Measurements from ENCODE around the gene MEIS1. TPM values are rescaled to one million over a fixed set of nuclear protein-coding genes. Genes with fewer than 3 reads are reported as not detected.
"Not testable (repeated sequence)": the region's sequence is repeated elsewhere in the genome, so short reads cannot be mapped to it uniquely, and the experiment has no call there.

The MEIS1 gene
- total RNA-seq, 1 experiment from 2014 or later = 9.1 TPM

DNA sequence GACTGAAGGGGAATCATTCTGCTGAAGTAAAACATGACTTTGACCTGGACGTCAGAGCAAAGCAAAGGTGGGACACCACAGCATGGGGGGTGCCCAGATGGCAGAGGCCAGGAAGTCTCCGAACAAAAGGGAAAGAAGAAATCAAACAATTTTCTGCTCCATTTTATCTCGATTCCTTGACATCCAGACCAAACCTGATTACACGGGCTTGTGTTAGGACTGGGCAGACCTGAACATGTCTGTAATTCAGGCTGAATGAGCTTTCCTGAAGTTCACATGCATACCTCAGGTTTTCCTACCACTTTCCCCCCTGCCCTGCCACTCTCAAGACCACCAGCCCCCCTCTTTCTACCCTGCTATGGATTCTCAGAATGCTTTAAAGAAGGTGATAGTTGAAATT lies 44.8 kb upstream of the MEIS1 start:
- no peak for DNase-seq
- Histone ChIP-seq H3K9me3 (ENCODE audit: insufficient read depth, low read depth) (peaks cover 5% of the 10 kb centered on the region; the same call in 1 of the 2 replicates), H4K20me1 (ENCODE audit: insufficient read depth) (no peaks in the 10 kb centered on the region), H3F3A (ENCODE audit: insufficient read depth, low read depth) (peaks cover 4% of the 10 kb centered on the region), H3K27me3 (ENCODE audit: insufficient read depth, low read depth) (no peaks in the 10 kb centered on the region), H3K9me2 (ENCODE audit: insufficient read depth) (no peaks in the 10 kb centered on the region), H3K4me1 (replicated peaks; ENCODE audit: insufficient read depth) (peaks cover 15% of the 10 kb centered on the region), H3K4me2 (peak overlapping the region; percentile 72), H3K27ac (0 out of 2 replicates have a peak overlapping the region, but pooled peaks have one; percentile 30), H3K79me2 (ENCODE audit: low read depth) (no peaks in the 10 kb centered on the region), H2AFZ (no peak overlapping the region), H3K4me3 (peak overlapping the region; percentile 54; the same call in 1 of the 2 replicates), H3K36me3 (ENCODE audit: low read depth) (no peaks in the 10 kb centered on the region)
- intact Hi-C loops (cut with micrococcal nuclease; ENCODE audit: unreplicated experiment) = no loop called here
- CTCF ChIA-PET = no interaction called here
- POLR2A ChIA-PET (ENCODE audit: unreplicated experiment) = no interaction called here
- no peak for TF ChIP-seq CTCF (conservative IDR thresholded peaks at IDR 0.05)
- no peak for TF ChIP-seq EZH2 (IDR thresholded peaks at IDR 0.05; ENCODE audit: low read depth)
- no TSS peak for BruUV-seq (replicated peaks)

GRCh38 chr2:66390811-66391210 lies 44.1 kb upstream of the MEIS1 start:
- H2AFZ ChIP-seq = peak overlapping the region; percentile 90
- no TSS peak for BruUV-seq (replicated peaks)

DNA sequence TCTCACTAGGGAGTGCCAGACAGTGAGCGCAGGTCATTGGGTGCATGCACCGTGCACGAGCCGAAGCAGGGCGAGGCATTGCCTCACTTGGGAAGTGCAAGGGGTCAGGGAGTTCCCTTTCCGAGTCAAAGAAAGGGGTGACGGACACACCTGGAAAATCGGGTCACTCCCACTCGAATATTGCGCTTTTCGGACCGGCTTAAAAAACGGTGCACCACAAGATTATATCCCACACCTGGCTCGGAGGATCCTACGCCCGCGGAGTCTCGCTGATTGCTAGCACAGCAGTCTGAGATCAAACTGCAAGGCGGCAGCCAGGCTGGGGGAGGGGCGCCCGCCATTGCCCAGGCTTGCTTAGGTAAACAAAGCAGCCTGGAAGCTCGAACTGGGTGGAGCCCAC lies 43.7 kb upstream of the MEIS1 start:
- DNase-seq = peak in 1 of 2 experiments; percentile 13
- Histone ChIP-seq H3K4me3 (peak overlapping the region; percentile 54), H2AFZ (peak overlapping the region; percentile 90), H3K4me1 (replicated peaks; ENCODE audit: insufficient read depth) (peaks cover 15% of the 10 kb centered on the region), H3K4me2 (peak overlapping the region; percentile 72)
- H3K27ac ChIP-seq; POLR2A ChIA-PET (ENCODE audit: unreplicated experiment); H3K79me2 ChIP-seq (ENCODE audit: low read depth); CTCF ChIA-PET; H3K27me3 ChIP-seq (ENCODE audit: insufficient read depth, low read depth); BruUV-seq (replicated peaks); H3F3A ChIP-seq (ENCODE audit: insufficient read depth, low read depth); intact Hi-C loops (cut with micrococcal nuclease; ENCODE audit: unreplicated experiment); H3K9me2 ChIP-seq (ENCODE audit: insufficient read depth); H4K20me1 ChIP-seq (ENCODE audit: insufficient read depth); H3K9me3 ChIP-seq (ENCODE audit: insufficient read depth, low read depth); H3K36me3 ChIP-seq (ENCODE audit: low read depth): not testable (repeated sequence)

More at GRCh38 chr2:66390811-66391210, 44.1 kb upstream of the MEIS1 start:
- no peak for TF ChIP-seq EZH2 (IDR thresholded peaks at IDR 0.05; ENCODE audit: low read depth)
- TF ChIP-seq CTCF (conservative IDR thresholded peaks at IDR 0.05) = no peak
- peak in 1 of 2 experiments; percentile 74 for DNase-seq
- peak overlapping the region; percentile 30; the same call in 1 of the 2 replicates for H3K27ac ChIP-seq
- H3K9me3 ChIP-seq (ENCODE audit: insufficient read depth, low read depth) = peaks cover 5% of the 10 kb centered on the region; the same call in 1 of the 2 replicates
- no peaks in the 10 kb centered on the region for H3K36me3 ChIP-seq (ENCODE audit: low read depth)
- H3K27me3 ChIP-seq (ENCODE audit: insufficient read depth, low read depth) = no peaks in the 10 kb centered on the region
- H4K20me1 ChIP-seq (ENCODE audit: insufficient read depth) = no peaks in the 10 kb centered on the region
- CTCF ChIA-PET = no interaction called here
- H3K79me2 ChIP-seq (ENCODE audit: low read depth) = no peaks in the 10 kb centered on the region
- peaks cover 4% of the 10 kb centered on the region for H3F3A ChIP-seq (ENCODE audit: insufficient read depth, low read depth)
- POLR2A ChIA-PET (ENCODE audit: unreplicated experiment) = no interaction called here
- H3K4me3 ChIP-seq = peak overlapping the region; percentile 54
- intact Hi-C loops (cut with micrococcal nuclease; ENCODE audit: unreplicated experiment) = no loop called here
- no peaks in the 10 kb centered on the region for H3K9me2 ChIP-seq (ENCODE audit: insufficient read depth)
- peaks cover 15% of the 10 kb centered on the region for H3K4me1 ChIP-seq (replicated peaks; ENCODE audit: insufficient read depth)
- H3K4me2 ChIP-seq = peak overlapping the region; percentile 72

DNA sequence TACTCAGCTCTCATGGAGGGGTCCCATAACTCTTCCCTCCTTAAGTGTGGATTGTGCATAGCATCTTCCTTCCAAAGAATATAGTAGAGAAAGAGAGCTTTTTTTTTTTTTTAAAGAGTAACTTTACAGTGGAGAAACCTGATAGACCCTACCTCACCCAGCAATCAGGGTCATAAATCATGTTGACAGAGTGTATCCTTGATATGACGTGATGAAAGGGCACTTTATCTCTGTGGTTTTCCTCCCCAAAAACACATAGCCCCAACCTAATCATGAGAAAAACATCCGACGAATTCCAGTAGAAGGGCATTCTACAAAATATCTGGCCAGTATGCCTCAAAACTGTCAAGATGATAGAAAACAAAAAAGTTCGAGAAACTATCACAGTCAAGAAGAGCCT lies 29.5 kb upstream of the MEIS1 start:
- BruUV-seq (replicated peaks) = no TSS peak
- TF ChIP-seq EZH2 (IDR thresholded peaks at IDR 0.05; ENCODE audit: low read depth) (no peak), CTCF (conservative IDR thresholded peaks at IDR 0.05) (no peak)
- intact Hi-C loops (cut with micrococcal nuclease; ENCODE audit: unreplicated experiment) = no loop called here

More for the DNA sequence above, 29.5 kb upstream of the MEIS1 start:
- ChIA-PET CTCF (interaction anchor here (0.7 kb wide), 1 partner anchor 11 kb away, joined by 6 read pairs; no protein-coding TSS in a partner anchor), POLR2A (ENCODE audit: unreplicated experiment) (no interaction called here)
- H3K4me2 ChIP-seq = no peak overlapping the region
- H2AFZ ChIP-seq = no peak overlapping the region
- H3K9me2 ChIP-seq (ENCODE audit: insufficient read depth) = no peaks in the 10 kb centered on the region
- no peaks in the 10 kb centered on the region for H3K36me3 ChIP-seq (ENCODE audit: low read depth)
- no peaks in the 10 kb centered on the region for H3K4me1 ChIP-seq (replicated peaks; ENCODE audit: insufficient read depth)
- DNase-seq = no peak
- no peak overlapping the region for H3K4me3 ChIP-seq
- no peaks in the 10 kb centered on the region for H3K27me3 ChIP-seq (ENCODE audit: insufficient read depth, low read depth)
- H3K79me2 ChIP-seq (ENCODE audit: low read depth) = no peaks in the 10 kb centered on the region
- no peaks in the 10 kb centered on the region for H4K20me1 ChIP-seq (ENCODE audit: insufficient read depth)
- H3K9me3 ChIP-seq (ENCODE audit: insufficient read depth, low read depth) = 0 out of 2 replicates have a peak, but pooled peaks cover 3% of the 10 kb centered on the region
- H3F3A ChIP-seq (ENCODE audit: insufficient read depth, low read depth) = no peaks in the 10 kb centered on the region
- no peak overlapping the region for H3K27ac ChIP-seq
